Measurements from ENCODE around the gene CD300LF. TPM values are rescaled to one million over a fixed set of nuclear protein-coding genes. Genes with fewer than 3 reads are reported as not detected.

Gene CD300LF
- polyA plus RNA-seq, 1 donor (not counting 4 experiments of a cell fraction or from before 2014, with no cell fraction given): not detected

- Histone ChIP-seq H3K9me1 (ENCODE audit: control insufficient read depth, extremely low read depth, insufficient read depth, low read length) (no peaks in the 10 kb centered on the region), H3K27ac (ENCODE audit: control insufficient read depth, insufficient read depth, low read length) (no peak overlapping the region), H3K79me2 (ENCODE audit: control insufficient read depth, insufficient read depth, low read length) (no peaks in the 10 kb centered on the region), H4K20me1 (ENCODE audit: control insufficient read depth, extremely low read depth, insufficient read depth, low read length) (peaks cover 2% of the 10 kb centered on the region), H3K9me3 (ENCODE audit: control insufficient read depth, low read depth, low read length) (no peaks in the 10 kb centered on the region), H2AFZ (ENCODE audit: control insufficient read depth, low read length) (no peak overlapping the region), H3K9ac (ENCODE audit: control insufficient read depth, extremely low read depth, insufficient read depth, low read length) (no peak overlapping the region), H3K4me3 (ENCODE audit: control insufficient read depth in 2 of 3, extremely low read depth in 1 of 3, insufficient read depth in 2 of 3, low read depth in 1 of 3, low read length in 3 of 3) (no peak overlapping the region), H3K27me3 (ENCODE audit: control insufficient read depth, extremely low read depth, insufficient read depth, low read length) (peaks cover 43% of the 10 kb centered on the region), H3K36me3 (ENCODE audit: control insufficient read depth in 2 of 2, extremely low read depth in 1 of 2, insufficient read depth in 2 of 2, low read length in 2 of 2) (no peaks in the 10 kb centered on the region), H3K4me1 (ENCODE audit: control insufficient read depth, extremely low read depth, insufficient read depth, low read length) (peaks cover 7% of the 10 kb centered on the region), H3K4me2 (ENCODE audit: control insufficient read depth, extremely low read depth, insufficient read depth, low read depth, low read length) (no peak overlapping the region)
- dilution Hi-C loops (cut with MboI; ENCODE audit: extremely low pct_ligation_motif_present, low sequenced_read_pairs): no loop called here
- TF ChIP-seq EZH2 (IDR thresholded peaks at IDR 0.05; ENCODE audit: low read length): no peak
- no peak for TF ChIP-seq CTCF (optimal IDR thresholded peaks at IDR 0.05 in 1 of 3, IDR thresholded peaks at IDR 0.05 in 1 of 3, conservative IDR thresholded peaks at IDR 0.05 in 1 of 3; ENCODE audit: extremely low read depth in 1 of 3, insufficient read depth in 2 of 3, low read length in 3 of 3)
- FAIRE-seq (no peak), DNase-seq (ENCODE audit: low read depth, low spot score) (no peak)
Observed at GRCh38 chr17:74740641-74741387, 28.1 kb upstream of the CD300LF start.

GRCh38 chr17:74740173-74740572 is 27.4 kb upstream of the CD300LF start:
- Histone ChIP-seq H3K9me3 (ENCODE audit: control insufficient read depth, low read depth, low read length) (no peaks in the 10 kb centered on the region), H3K27ac (ENCODE audit: control insufficient read depth, insufficient read depth, low read length) (no peak overlapping the region), H3K36me3 (ENCODE audit: control insufficient read depth in 2 of 2, extremely low read depth in 1 of 2, insufficient read depth in 2 of 2, low read length in 2 of 2) (no peaks in the 10 kb centered on the region), H3K9me1 (ENCODE audit: control insufficient read depth, extremely low read depth, insufficient read depth, low read length) (no peaks in the 10 kb centered on the region), H3K4me3 (ENCODE audit: control insufficient read depth in 2 of 3, extremely low read depth in 1 of 3, insufficient read depth in 2 of 3, low read depth in 1 of 3, low read length in 3 of 3) (no peak overlapping the region), H3K79me2 (ENCODE audit: control insufficient read depth, insufficient read depth, low read length) (no peaks in the 10 kb centered on the region), H3K4me1 (ENCODE audit: control insufficient read depth, extremely low read depth, insufficient read depth, low read length) (peaks cover 7% of the 10 kb centered on the region), H3K4me2 (ENCODE audit: control insufficient read depth, extremely low read depth, insufficient read depth, low read depth, low read length) (no peak overlapping the region), H2AFZ (ENCODE audit: control insufficient read depth, low read length) (no peak overlapping the region), H4K20me1 (ENCODE audit: control insufficient read depth, extremely low read depth, insufficient read depth, low read length) (peaks cover 2% of the 10 kb centered on the region), H3K27me3 (ENCODE audit: control insufficient read depth, extremely low read depth, insufficient read depth, low read length) (peaks cover 49% of the 10 kb centered on the region), H3K9ac (ENCODE audit: control insufficient read depth, extremely low read depth, insufficient read depth, low read length) (no peak overlapping the region)
- TF ChIP-seq EZH2 (IDR thresholded peaks at IDR 0.05; ENCODE audit: low read length) (no peak), CTCF (optimal IDR thresholded peaks at IDR 0.05 in 1 of 3, IDR thresholded peaks at IDR 0.05 in 1 of 3, conservative IDR thresholded peaks at IDR 0.05 in 1 of 3; ENCODE audit: extremely low read depth in 1 of 3, insufficient read depth in 2 of 3, low read length in 3 of 3) (no peak)
- DNase-seq (ENCODE audit: low read depth, low spot score): no peak
- no peak for FAIRE-seq
- dilution Hi-C loops (cut with MboI; ENCODE audit: extremely low pct_ligation_motif_present, low sequenced_read_pairs): no loop called here

All from keratinocyte (primary cell).